H9 (cell line): ENCODE measurements around the gene KLK15. TPM values are rescaled to one million over a fixed set of nuclear protein-coding genes. Genes with fewer than 3 reads are reported as not detected.

Experiments
- DNase-seq: peaks from one replicate; pipeline ENCODE4 v3.0.0-alpha.2; 2017
- H2AFZ ChIP-seq: one replicate; pipeline ENCODE4 v1.6.1; 2013; ENCODE audit warnings: mild to moderate bottlenecking, low read length, control low read depth, moderate library complexity
- H2AK5ac ChIP-seq: 2 replicates; pipeline ENCODE4 v1.6.1; 2013; ENCODE audit warnings: low read length, control low read depth, mixed read lengths; ENCODE audit not compliant: insufficient read length
- H2BK120ac ChIP-seq: one replicate; pipeline ENCODE4 v1.6.1; 2013; ENCODE audit warnings: low read depth, mild to moderate bottlenecking, low read length, control low read depth, inconsistent platforms; ENCODE audit not compliant: poor library complexity, severe bottlenecking
- H2BK12ac ChIP-seq: 2 replicates; pipeline ENCODE4 v1.6.1; 2013; ENCODE audit warnings: low read length, control low read depth, mixed read lengths, low read depth; ENCODE audit not compliant: insufficient read length
- H2BK15ac ChIP-seq: 2 replicates; pipeline ENCODE4 v1.6.1; 2013; ENCODE audit warnings: low read depth, low read length, control low read depth
- H2BK20ac ChIP-seq: one replicate; pipeline ENCODE4 v1.6.1; 2013; ENCODE audit warnings: low read depth, mild to moderate bottlenecking, low read length, control low read depth, inconsistent platforms; ENCODE audit not compliant: poor library complexity, severe bottlenecking
- H2BK5ac ChIP-seq: 2 replicates; pipeline ENCODE4 v1.6.1; 2013; ENCODE audit warnings: low read length, control low read depth, mixed read lengths; ENCODE audit not compliant: insufficient read length
- H3K14ac ChIP-seq: 2 replicates; pipeline ENCODE4 v1.6.1; 2013; ENCODE audit warnings: low read length, control low read depth; ENCODE audit not compliant: insufficient read depth
- H3K18ac ChIP-seq: 2 replicates; pipeline ENCODE4 v1.6.1; 2013; ENCODE audit warnings: low read depth, mild to moderate bottlenecking, mixed read lengths, low read length, control low read depth; ENCODE audit not compliant: insufficient read length
- H3K23ac ChIP-seq: 2 replicates; pipeline ENCODE4 v1.6.1; 2013; ENCODE audit warnings: low read length, control low read depth, mixed read lengths, low read depth; ENCODE audit not compliant: insufficient read length
- H3K23me2 ChIP-seq: 2 replicates; pipeline ENCODE4 v1.6.1; 2013; ENCODE audit warnings: low read depth, mild to moderate bottlenecking, mixed read lengths, low read length, control low read depth; ENCODE audit not compliant: insufficient read length, poor library complexity, severe bottlenecking
- H3K27ac ChIP-seq: 2 replicates; pipeline ENCODE4 v1.5.1; 2013; ENCODE audit warnings: low read length, control low read depth, mixed read lengths, low read depth; ENCODE audit not compliant: insufficient read length
- H3K27me3 ChIP-seq: 2 replicates; pipeline ENCODE4 v1.6.1; 2013; ENCODE audit warnings: low read length, control low read depth, inconsistent platforms; ENCODE audit not compliant: insufficient read depth
- H3K4ac ChIP-seq: 2 replicates; pipeline ENCODE4 v1.6.1; 2013; ENCODE audit warnings: low read depth, mild to moderate bottlenecking, control low read depth, inconsistent platforms, low read length, moderate library complexity
- H3K4me1 ChIP-seq: 2 replicates; pipeline ENCODE4 v1.6.1; 2013; ENCODE audit warnings: low read length, control low read depth, inconsistent platforms; ENCODE audit not compliant: insufficient read depth
- H3K4me2 ChIP-seq: 2 replicates; pipeline ENCODE4 v1.6.1; 2013; ENCODE audit warnings: low read length, control low read depth, mixed read lengths; ENCODE audit not compliant: insufficient read length, insufficient read depth
- H3K56ac ChIP-seq: 2 replicates; pipeline ENCODE4 v1.6.1; 2013; ENCODE audit warnings: low read depth, mild to moderate bottlenecking, mixed read lengths, low read length, control low read depth; ENCODE audit not compliant: insufficient read length
- H3K79me1 ChIP-seq: 2 replicates; pipeline ENCODE4 v1.6.1; 2013; ENCODE audit warnings: low read depth, mild to moderate bottlenecking, moderate library complexity, low read length, control low read depth, inconsistent platforms; ENCODE audit not compliant: insufficient read depth, poor library complexity, severe bottlenecking
- H3K79me2 ChIP-seq: 2 replicates; pipeline ENCODE4 v1.6.1; 2013; ENCODE audit warnings: low read length, control low read depth, inconsistent platforms; ENCODE audit not compliant: insufficient read depth
- H3K9ac ChIP-seq: 2 replicates; pipeline ENCODE4 v1.6.1; 2013; ENCODE audit warnings: low read length, control low read depth, mixed read lengths; ENCODE audit not compliant: insufficient read length; ENCODE audit errors: extremely low read depth
- H3K9me3 ChIP-seq: one replicate; pipeline ENCODE4 v1.6.1; 2013; ENCODE audit warnings: low read depth, low read length, inconsistent platforms; ENCODE audit not compliant: control insufficient read depth
- H3T11ph ChIP-seq: one replicate; pipeline ENCODE4 v1.6.1; 2013; ENCODE audit warnings: mild to moderate bottlenecking, low read length, control low read depth, inconsistent platforms
- H4K20me1 ChIP-seq: one replicate; pipeline ENCODE4 v1.6.1; 2013; ENCODE audit not compliant: control insufficient read depth, insufficient read length, insufficient read depth
- H4K5ac ChIP-seq: 2 replicates; pipeline ENCODE4 v1.6.1; 2013; ENCODE audit warnings: low read depth, mild to moderate bottlenecking, mixed read lengths, low read length, control low read depth; ENCODE audit not compliant: insufficient read length
- H4K8ac ChIP-seq: replicated peaks from 2 replicates; pipeline ENCODE4 v1.6.1; 2013; ENCODE audit warnings: low read length, control low read depth, mixed read lengths, low read depth; ENCODE audit not compliant: insufficient read length
- H4K91ac ChIP-seq: 2 replicates; pipeline ENCODE4 v1.6.1; 2013; ENCODE audit warnings: low read depth, mild to moderate bottlenecking, moderate library complexity, mixed read lengths, low read length, control low read depth; ENCODE audit not compliant: insufficient read length
- H3K27ac Mint-ChIP-seq, 3 experiments: 2 replicates in 2 of 3; 3 replicates in 1 of 3; pipeline ENCODE4 v1.8.0; 2020 to 2021; ENCODE audit warnings: mixed read lengths in 3 of 3, mild to moderate bottlenecking in 1 of 3, moderate library complexity in 1 of 3
- H3K27me3 Mint-ChIP-seq: 2 replicates; pipeline ENCODE4 v1.8.0; 2021; ENCODE audit warnings: low read depth, mild to moderate bottlenecking, moderate library complexity, mixed read lengths
- H3K36me3 Mint-ChIP-seq, 3 experiments: 2 replicates in 2 of 3; 3 replicates in 1 of 3; pipeline ENCODE4 v1.8.0; 2020 to 2021; ENCODE audit warnings: low read depth in 3 of 3, mixed read lengths in 3 of 3; ENCODE audit not compliant: insufficient read depth in 1 of 3
- H3K4me1 Mint-ChIP-seq, 2 experiments: 2 replicates each; pipeline ENCODE4 v1.8.0; 2020; ENCODE audit warnings: mixed read lengths in 2 of 2
- H3K4me3 Mint-ChIP-seq, 2 experiments: 2 replicates in 1 of 2; 3 replicates in 1 of 2; pipeline ENCODE4 v1.8.0; 2020 to 2021; ENCODE audit warnings: mild to moderate bottlenecking in 2 of 2, mixed read lengths in 2 of 2, moderate library complexity in 1 of 2
- H3K9me3 Mint-ChIP-seq, 2 experiments: 2 replicates in 1 of 2; 3 replicates in 1 of 2; pipeline ENCODE4 v1.8.0; 2020; ENCODE audit warnings: mild to moderate bottlenecking in 2 of 2, mixed read lengths in 2 of 2, moderate library complexity in 1 of 2
- WGBS: extraction: QIAGEN DNeasy Blood & Tissue Kit; methylation state at CpG from one replicate; pipeline ENCODE4 v1.1.7; 2013; ENCODE audit warnings: missing lambda C conversion rate, low lambda C conversion rate, mixed read lengths; ENCODE audit not compliant: insufficient read length; ENCODE audit errors: extremely low coverage; 5-methylcytosine and 5-hydroxymethylcytosine counted together
- total RNA-seq: library from RNA; stranded (reverse); gene quantifications from 2 replicates; pipeline ENCODE4 v1.2.1, GENCODE V29; 2021
- TF ChIP-seq, protein P1 (sequence below): fragments of 200-600 bp; sonication (generic); conservative IDR thresholded peaks from 3 replicates; pipeline ENCODE4 v1.8.0; 2021; ENCODE audit warnings: antibody characterized with exemption, mild to moderate bottlenecking

Gene KLK15
- total RNA-seq, 1 experiment from 2014 or later = not detected

DNA sequence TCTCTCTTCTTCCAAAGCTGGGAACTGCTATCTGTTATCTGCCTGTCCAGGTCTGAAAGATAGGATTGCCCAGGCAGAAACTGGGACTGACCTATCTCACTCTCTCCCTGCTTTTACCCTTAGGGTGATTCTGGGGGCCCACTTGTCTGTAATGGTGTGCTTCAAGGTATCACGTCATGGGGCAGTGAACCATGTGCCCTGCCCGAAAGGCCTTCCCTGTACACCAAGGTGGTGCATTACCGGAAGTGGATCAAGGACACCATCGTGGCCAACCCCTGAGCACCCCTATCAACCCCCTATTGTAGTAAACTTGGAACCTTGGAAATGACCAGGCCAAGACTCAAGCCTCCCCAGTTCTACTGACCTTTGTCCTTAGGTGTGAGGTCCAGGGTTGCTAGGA lies 26.5 kb upstream of the KLK15 start:
- Histone ChIP-seq H2AK5ac (no peak overlapping the region), H3K4me2 (no peak overlapping the region), H3K14ac (no peak overlapping the region), H3K23me2 (no peaks in the 10 kb centered on the region), H3K79me2 (no peaks in the 10 kb centered on the region), H4K91ac (no peak overlapping the region), H3K27ac (no peak overlapping the region), H4K8ac (no peak overlapping the region), H2BK120ac (no peak overlapping the region), H4K20me1 (no peaks in the 10 kb centered on the region), H3K4me1 (peaks cover 8% of the 10 kb centered on the region; the same call in 1 of the 2 replicates), H2BK15ac (no peak overlapping the region), H3K9ac (no peak overlapping the region), H2AFZ (no peak overlapping the region), H3K79me1 (no peaks in the 10 kb centered on the region), H4K5ac (no peak overlapping the region), H3K56ac (no peak overlapping the region), H2BK12ac (no peak overlapping the region), H3K9me3 (no peaks in the 10 kb centered on the region), H3T11ph (no peak overlapping the region), H3K23ac (no peak overlapping the region), H3K18ac (no peak overlapping the region), H3K4ac (no peak overlapping the region), H2BK5ac (no peak overlapping the region), H2BK20ac (no peak overlapping the region), H3K27me3 (no peaks in the 10 kb centered on the region)
- Mint-ChIP-seq H3K27ac (no peak overlapping the region), H3K4me1 (peaks cover 12 to 21% of the 10 kb centered on the region in 2 experiments), H3K36me3 (no peaks in the 10 kb centered on the region; a peak in 1 of 7 replicates), H3K9me3 (peaks cover 3 to 4% of the 10 kb centered on the region in 2 experiments; a peak in 2 of 5 replicates), H3K4me3 (no peak overlapping the region), H3K27me3 (peaks cover 75% of the 10 kb centered on the region)
- no peak for DNase-seq
- no CpG with 5 or more reads among the region's 4 CpGs for WGBS
- TF ChIP-seq, protein P1, sequence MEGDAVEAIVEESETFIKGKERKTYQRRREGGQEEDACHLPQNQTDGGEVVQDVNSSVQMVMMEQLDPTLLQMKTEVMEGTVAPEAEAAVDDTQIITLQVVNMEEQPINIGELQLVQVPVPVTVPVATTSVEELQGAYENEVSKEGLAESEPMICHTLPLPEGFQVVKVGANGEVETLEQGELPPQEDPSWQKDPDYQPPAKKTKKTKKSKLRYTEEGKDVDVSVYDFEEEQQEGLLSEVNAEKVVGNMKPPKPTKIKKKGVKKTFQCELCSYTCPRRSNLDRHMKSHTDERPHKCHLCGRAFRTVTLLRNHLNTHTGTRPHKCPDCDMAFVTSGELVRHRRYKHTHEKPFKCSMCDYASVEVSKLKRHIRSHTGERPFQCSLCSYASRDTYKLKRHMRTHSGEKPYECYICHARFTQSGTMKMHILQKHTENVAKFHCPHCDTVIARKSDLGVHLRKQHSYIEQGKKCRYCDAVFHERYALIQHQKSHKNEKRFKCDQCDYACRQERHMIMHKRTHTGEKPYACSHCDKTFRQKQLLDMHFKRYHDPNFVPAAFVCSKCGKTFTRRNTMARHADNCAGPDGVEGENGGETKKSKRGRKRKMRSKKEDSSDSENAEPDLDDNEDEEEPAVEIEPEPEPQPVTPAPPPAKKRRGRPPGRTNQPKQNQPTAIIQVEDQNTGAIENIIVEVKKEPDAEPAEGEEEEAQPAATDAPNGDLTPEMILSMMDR = no peak
